DOHH2 (cell line): ENCODE measurements around the gene AFAP1.
A peak's percentile ranks its signal among the peaks of the same experiment; 100 is the strongest.

Experiments used
- H3F3A ChIP-seq: fragments of 200-600 bp; sonication (generic), shearing (Covaris generic); 2 replicates; pipeline ENCODE4 v1.6.0; 2016; ENCODE audit warnings: antibody characterized with exemption, mild to moderate bottlenecking; ENCODE audit not compliant: control insufficient read depth, insufficient read depth
- H3K27ac ChIP-seq: fragments of 200-600 bp; sonication (generic); 2 replicates; pipeline ENCODE4 v1.5.1; 2014; ENCODE audit warnings: low read depth, mild to moderate bottlenecking, low read length, moderate library complexity
- H3K27me3 ChIP-seq: fragments of 200-600 bp; sonication (generic); 2 replicates; pipeline ENCODE4 v1.6.1; 2014; ENCODE audit warnings: mild to moderate bottlenecking, low read length, mixed read lengths; ENCODE audit not compliant: control insufficient read depth
- H3K36me3 ChIP-seq: fragments of 200-600 bp; sonication (generic); 2 replicates; pipeline ENCODE4 v1.6.1; 2014; ENCODE audit warnings: mild to moderate bottlenecking, low read length, moderate library complexity, mixed read lengths; ENCODE audit not compliant: control insufficient read depth
- H3K4me1 ChIP-seq: fragments of 200-600 bp; sonication (generic); 2 replicates; pipeline ENCODE4 v1.6.1; 2014; ENCODE audit warnings: mild to moderate bottlenecking, low read length, mixed read lengths; ENCODE audit not compliant: control insufficient read depth
- H3K4me2 ChIP-seq: fragments of 200-600 bp; sonication (generic); 2 replicates; pipeline ENCODE4 v1.6.0; 2014; ENCODE audit warnings: mild to moderate bottlenecking, low read length, moderate library complexity
- H3K4me3 ChIP-seq: fragments of 200-600 bp; sonication (generic); 2 replicates; pipeline ENCODE4 v1.5.1; 2014; ENCODE audit warnings: mild to moderate bottlenecking, low read length, mixed read lengths
- H3K79me2 ChIP-seq: fragments of 200-600 bp; sonication (generic); 2 replicates; pipeline ENCODE4 v1.6.1; 2014; ENCODE audit warnings: mild to moderate bottlenecking, low read length, mixed read lengths; ENCODE audit not compliant: control insufficient read depth
- H3K9me2 ChIP-seq: fragments of 200-600 bp; sonication (generic); replicated peaks from 2 replicates; pipeline ENCODE4 v1.6.1; 2014; ENCODE audit warnings: mild to moderate bottlenecking, low read length, mixed read lengths; ENCODE audit not compliant: control insufficient read depth
- H3K9me3 ChIP-seq: fragments of 200-600 bp; sonication (generic); 2 replicates; pipeline ENCODE4 v1.6.1; 2014; ENCODE audit warnings: antibody characterized with exemption, low read length, mixed read lengths; ENCODE audit not compliant: control insufficient read depth, insufficient read depth
- H4K20me1 ChIP-seq: fragments of 200-600 bp; sonication (generic); 2 replicates; pipeline ENCODE4 v1.6.0; 2014; ENCODE audit warnings: low read depth, mild to moderate bottlenecking, antibody characterized with exemption, low read length, moderate library complexity; ENCODE audit not compliant: control insufficient read depth, insufficient read depth
- CTCF ChIP-seq: fragments of 200-600 bp; sonication (generic); IDR thresholded peaks from one replicate; pipeline ENCODE4 v1.5.1; 2014; ENCODE audit warnings: antibody characterized with exemption, mild to moderate bottlenecking, low read depth, low read length; ENCODE audit not compliant: poor library complexity, severe bottlenecking
- EZH2phosphoT487 ChIP-seq: fragments of 200-600 bp; sonication (generic); IDR thresholded peaks from 2 replicates; pipeline ENCODE4 v1.6.1; 2017; ENCODE audit warnings: borderline replicate concordance, mild to moderate bottlenecking, antibody characterized with exemption, low read length, moderate library complexity, mixed read lengths

AFAP1 gene

GRCh38 chr4:7805533-7806337 lies 133.9 kb downstream of the AFAP1 start:
- Histone ChIP-seq H3K9me2 (no peaks in the 10 kb centered on the region), H3K79me2 (no peaks in the 10 kb centered on the region), H3K9me3 (no peaks in the 10 kb centered on the region), H3K36me3 (no peaks in the 10 kb centered on the region), H4K20me1 (no peaks in the 10 kb centered on the region), H3K4me1 (peaks cover 21% of the 10 kb centered on the region), H3K27ac (no peak overlapping the region), H3K4me3 (no peak overlapping the region), H3K4me2 (no peak overlapping the region), H3F3A (no peaks in the 10 kb centered on the region), H3K27me3 (peaks cover 7% of the 10 kb centered on the region; the same call in 1 of the 2 replicates)
- TF ChIP-seq EZH2phosphoT487 (no peak), CTCF (no peak)

- Histone ChIP-seq H3K36me3 (no peaks in the 10 kb centered on the region), H3K4me1 (peaks cover 27% of the 10 kb centered on the region), H3F3A (no peaks in the 10 kb centered on the region), H3K79me2 (no peaks in the 10 kb centered on the region), H3K27ac (no peak overlapping the region), H3K27me3 (peaks cover 7% of the 10 kb centered on the region; the same call in 1 of the 2 replicates), H3K4me2 (no peak overlapping the region), H4K20me1 (no peaks in the 10 kb centered on the region), H3K9me2 (no peaks in the 10 kb centered on the region), H3K9me3 (no peaks in the 10 kb centered on the region), H3K4me3 (no peak overlapping the region)
- no peak for TF ChIP-seq EZH2phosphoT487
- TF ChIP-seq CTCF, result no peak
Observed at GRCh38 chr4:7804756-7805385, 134.8 kb downstream of the AFAP1 start.

GRCh38 chr4:7803992-7804755 lies 135.5 kb downstream of the AFAP1 start:
- Histone ChIP-seq H3K9me3 (no peaks in the 10 kb centered on the region), H3K9me2 (no peaks in the 10 kb centered on the region), H3K4me3 (no peak overlapping the region), H3K27ac (no peak overlapping the region), H3K79me2 (no peaks in the 10 kb centered on the region), H3K4me2 (no peak overlapping the region), H3K27me3 (peaks cover 7% of the 10 kb centered on the region; the same call in 1 of the 2 replicates), H4K20me1 (no peaks in the 10 kb centered on the region), H3K36me3 (no peaks in the 10 kb centered on the region), H3K4me1 (peaks cover 27% of the 10 kb centered on the region), H3F3A (no peaks in the 10 kb centered on the region)
- peak; percentile 97 for TF ChIP-seq CTCF
- no peak for TF ChIP-seq EZH2phosphoT487
